DND-41 (cell line): ENCODE data around the gene ENGASE.

Experiments
- ATAC-seq: fragments of 200-7000 bp; cut with Tn5 transposase; 3 replicates; pipeline ENCODE4 v1.9.1; 2021; ENCODE audit warnings: low read depth; ENCODE audit not compliant: insufficient read depth
- DNase-seq: peaks from one replicate; pipeline ENCODE4 v3.0.0-alpha.2; 2020
- H2AFZ ChIP-seq: 2 replicates; pipeline ENCODE4 v1.6.0; 2012; ENCODE audit warnings: low read depth, low read length
- H3K27ac ChIP-seq: 2 replicates; pipeline ENCODE4 v1.5.1; 2012; ENCODE audit warnings: low read length, inconsistent platforms
- H3K27me3 ChIP-seq: fragments of 200-600 bp; sonication (generic); 2 replicates; pipeline ENCODE4 v1.6.0; 2012; ENCODE audit warnings: low read length, mild to moderate bottlenecking, inconsistent platforms; ENCODE audit not compliant: insufficient read depth, poor library complexity
- H3K36me3 ChIP-seq: 2 replicates; pipeline ENCODE4 v1.5.1; 2012; ENCODE audit warnings: low read length, inconsistent platforms; ENCODE audit not compliant: insufficient read depth
- H3K4me1 ChIP-seq: 2 replicates; pipeline ENCODE4 v1.5.1; 2012; ENCODE audit warnings: mild to moderate bottlenecking, low read length; ENCODE audit not compliant: insufficient read depth
- H3K4me2 ChIP-seq: 2 replicates; pipeline ENCODE4 v1.6.0; 2012; ENCODE audit warnings: mild to moderate bottlenecking, moderate library complexity, low read length, inconsistent platforms; ENCODE audit not compliant: insufficient read depth
- H3K4me3 ChIP-seq, 2 experiments: fragments of 200-600 bp in 1 of 2; shearing (Covaris generic) in 1 of 2; 2 replicates each; pipeline ENCODE4 v1.5.1; 2012 to 2016; ENCODE audit warnings: inconsistent platforms in 2 of 2, low read length in 2 of 2, mild to moderate bottlenecking in 2 of 2, low read depth in 1 of 2, moderate library complexity in 1 of 2
- H3K79me2 ChIP-seq: 2 replicates; pipeline ENCODE4 v1.6.0; 2012; ENCODE audit warnings: low read length, inconsistent platforms; ENCODE audit not compliant: insufficient read depth
- H3K9ac ChIP-seq: 2 replicates; pipeline ENCODE4 v1.6.0; 2012; ENCODE audit warnings: low read depth, mild to moderate bottlenecking, inconsistent platforms, low read length, moderate library complexity
- H3K9me3 ChIP-seq: 2 replicates; pipeline ENCODE4 v1.5.1; 2012; ENCODE audit warnings: low read length, moderate library complexity, mild to moderate bottlenecking, inconsistent platforms; ENCODE audit not compliant: insufficient read depth, severe bottlenecking
- H4K20me1 ChIP-seq: 2 replicates; pipeline ENCODE4 v1.6.0; 2012; ENCODE audit warnings: low read length; ENCODE audit not compliant: insufficient read depth
- CTCF ChIP-seq: IDR thresholded peaks from 2 replicates; pipeline ENCODE4 v1.5.1; 2012; ENCODE audit warnings: borderline replicate concordance, low read length, moderate library complexity, mild to moderate bottlenecking; ENCODE audit not compliant: poor library complexity, severe bottlenecking; ENCODE audit errors: extremely low read depth
- EZH2 ChIP-seq: IDR thresholded peaks from 3 replicates; pipeline ENCODE4 v1.6.1; 2012; ENCODE audit warnings: borderline replicate concordance, low read depth, mild to moderate bottlenecking, moderate library complexity, low read length, inconsistent platforms; ENCODE audit not compliant: severe bottlenecking

ENGASE gene

GRCh38 chr17:79086609-79087427, 12.2 kb downstream of the ENGASE start:
- Histone ChIP-seq H3K9me3 (no peaks in the 10 kb centered on the region), H3K4me1 (no peaks in the 10 kb centered on the region), H3K79me2 (no peaks in the 10 kb centered on the region), H4K20me1 (peaks cover 32% of the 10 kb centered on the region), H3K9ac (no peak overlapping the region), H3K4me3 (no peak overlapping the region), H3K27me3 (no peaks in the 10 kb centered on the region), H3K4me2 (no peak overlapping the region), H3K27ac (no peak overlapping the region), H3K36me3 (peaks cover 35% of the 10 kb centered on the region), H2AFZ (no peak overlapping the region)
- DNase-seq (no peak), ATAC-seq (0 out of 3 replicates have a peak, but pooled peaks have one; percentile 4)
- no peak for TF ChIP-seq CTCF
- TF ChIP-seq EZH2, result no peak

- Histone ChIP-seq H3K36me3 (peaks cover 29% of the 10 kb centered on the region), H3K79me2 (no peaks in the 10 kb centered on the region), H3K27me3 (no peaks in the 10 kb centered on the region), H3K27ac (no peak overlapping the region), H4K20me1 (peaks cover 27% of the 10 kb centered on the region), H3K4me1 (no peaks in the 10 kb centered on the region), H3K9me3 (no peaks in the 10 kb centered on the region), H3K4me2 (no peak overlapping the region), H2AFZ (no peak overlapping the region), H3K4me3 (no peak overlapping the region), H3K9ac (no peak overlapping the region)
- DNase-seq (peak; percentile 77), ATAC-seq (peak; percentile 90)
- TF ChIP-seq CTCF, result peak; percentile 94
- TF ChIP-seq EZH2, result no peak
Observed at GRCh38 chr17:79087428-79088143, 13.0 kb downstream of the ENGASE start.

- H3K27ac ChIP-seq, result no peak overlapping the region
- no peak for TF ChIP-seq EZH2
- no peak for TF ChIP-seq CTCF
- H3K79me2 ChIP-seq, result no peaks in the 10 kb centered on the region
- H3K4me2 ChIP-seq, result no peak overlapping the region
- no peak overlapping the region for H2AFZ ChIP-seq
- ATAC-seq (no peak), DNase-seq (no peak)
- H3K9ac ChIP-seq, result no peak overlapping the region
- peaks cover 22% of the 10 kb centered on the region for H4K20me1 ChIP-seq
- H3K36me3 ChIP-seq, result peaks cover 21% of the 10 kb centered on the region
- H3K9me3 ChIP-seq, result no peaks in the 10 kb centered on the region
- H3K4me3 ChIP-seq, result no peak overlapping the region
- no peaks in the 10 kb centered on the region for H3K27me3 ChIP-seq
- H3K4me1 ChIP-seq, result no peaks in the 10 kb centered on the region
Observed at GRCh38 chr17:79088247-79088996, 13.8 kb downstream of the ENGASE start.
